HG03558 (cell line): Measurements from ENCODE around the gene RUFY1.
"Not testable (repeated sequence)": the region's sequence is repeated elsewhere in the genome, so short reads cannot be mapped to it uniquely, and the experiment has no call there.

Experiments
- ATAC-seq: cut with Tn5 transposase; IDR thresholded peaks from one replicate; pipeline ENCODE4 v1.9.1; 2021; ENCODE audit warnings: moderate number of reproducible peaks; ENCODE audit not compliant: unreplicated experiment; ENCODE audit errors: extremely low read depth

Gene RUFY1

DNA sequence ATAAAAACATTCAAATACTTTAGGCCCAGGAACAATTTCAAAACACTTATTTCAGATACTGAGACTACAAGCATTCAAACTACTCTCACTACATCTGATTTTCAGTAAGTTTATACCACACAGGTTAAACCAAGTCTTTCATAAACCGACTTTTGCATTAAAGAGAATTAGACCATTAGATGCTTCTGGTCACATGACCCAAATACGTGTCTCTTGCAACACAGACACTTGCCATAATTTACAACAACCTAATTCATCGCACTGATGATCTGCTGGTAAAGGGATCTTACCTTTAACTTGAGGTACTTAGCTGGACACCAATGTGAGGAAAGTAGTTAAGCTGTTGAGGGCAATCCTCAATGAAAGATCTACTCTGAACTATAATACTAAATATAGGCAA, 69.9 kb downstream of the RUFY1 start:
- no peak for ATAC-seq

DNA sequence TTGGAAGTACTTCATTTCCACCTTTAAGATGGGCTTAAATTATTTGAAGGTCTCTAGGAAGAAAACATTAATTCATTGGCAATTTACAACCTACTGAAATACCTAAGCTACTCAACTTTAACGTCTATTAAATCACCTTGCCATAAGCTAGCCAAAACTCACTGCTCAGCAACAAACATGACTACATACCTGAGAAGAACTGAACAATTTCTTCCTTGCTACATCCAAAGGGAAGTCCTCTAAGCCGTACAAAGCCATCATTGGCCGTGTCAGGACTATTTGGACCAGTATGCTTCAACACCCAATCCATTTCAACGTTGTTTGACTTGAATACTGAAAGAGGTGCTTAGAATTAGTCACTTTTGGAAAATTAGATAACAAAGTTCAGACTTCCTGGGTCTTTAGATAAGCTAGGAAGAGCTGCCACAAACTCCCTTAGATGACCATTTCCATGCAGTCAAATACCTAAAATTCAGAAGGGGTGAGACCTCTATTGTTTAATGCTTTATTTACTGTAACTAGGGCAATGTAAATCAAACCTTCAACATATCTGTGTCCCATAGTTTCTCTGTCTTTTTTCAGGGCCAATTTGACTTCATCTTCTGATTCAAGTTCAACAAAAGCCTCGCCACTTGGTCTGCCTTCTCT, 70.5 kb downstream of the RUFY1 start:
- no peak for ATAC-seq

DNA sequence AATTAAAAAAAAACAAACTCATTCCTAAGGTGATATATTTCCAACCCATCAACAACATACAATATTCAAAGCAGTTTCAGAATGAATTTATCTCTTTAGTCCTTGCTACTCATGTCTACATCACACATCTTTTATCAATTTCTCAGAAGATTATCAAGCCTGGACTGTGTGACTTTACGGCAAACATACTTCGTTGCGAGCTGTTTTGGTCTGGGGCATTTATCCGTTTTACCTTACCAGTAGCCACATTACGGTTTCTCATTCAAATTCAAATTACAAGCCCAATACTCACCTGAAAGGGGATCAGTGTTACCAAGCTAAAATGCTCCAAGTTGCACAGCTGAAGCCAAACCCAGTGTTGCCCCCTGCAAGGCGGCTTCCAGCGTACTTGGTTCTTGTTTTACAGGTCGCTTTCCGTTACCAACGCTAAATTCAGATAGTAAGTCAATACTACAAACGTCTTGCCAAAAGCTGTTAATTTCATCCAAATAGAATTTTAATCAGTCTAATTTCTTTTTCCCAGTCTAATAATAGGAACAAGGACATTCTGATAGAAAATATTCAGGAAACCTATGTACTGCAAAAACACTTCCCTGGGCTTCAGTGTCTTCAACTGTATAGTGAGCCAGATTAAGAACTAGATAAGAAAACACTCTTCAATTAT, 71.3 kb downstream of the RUFY1 start:
- no peak for ATAC-seq

DNA sequence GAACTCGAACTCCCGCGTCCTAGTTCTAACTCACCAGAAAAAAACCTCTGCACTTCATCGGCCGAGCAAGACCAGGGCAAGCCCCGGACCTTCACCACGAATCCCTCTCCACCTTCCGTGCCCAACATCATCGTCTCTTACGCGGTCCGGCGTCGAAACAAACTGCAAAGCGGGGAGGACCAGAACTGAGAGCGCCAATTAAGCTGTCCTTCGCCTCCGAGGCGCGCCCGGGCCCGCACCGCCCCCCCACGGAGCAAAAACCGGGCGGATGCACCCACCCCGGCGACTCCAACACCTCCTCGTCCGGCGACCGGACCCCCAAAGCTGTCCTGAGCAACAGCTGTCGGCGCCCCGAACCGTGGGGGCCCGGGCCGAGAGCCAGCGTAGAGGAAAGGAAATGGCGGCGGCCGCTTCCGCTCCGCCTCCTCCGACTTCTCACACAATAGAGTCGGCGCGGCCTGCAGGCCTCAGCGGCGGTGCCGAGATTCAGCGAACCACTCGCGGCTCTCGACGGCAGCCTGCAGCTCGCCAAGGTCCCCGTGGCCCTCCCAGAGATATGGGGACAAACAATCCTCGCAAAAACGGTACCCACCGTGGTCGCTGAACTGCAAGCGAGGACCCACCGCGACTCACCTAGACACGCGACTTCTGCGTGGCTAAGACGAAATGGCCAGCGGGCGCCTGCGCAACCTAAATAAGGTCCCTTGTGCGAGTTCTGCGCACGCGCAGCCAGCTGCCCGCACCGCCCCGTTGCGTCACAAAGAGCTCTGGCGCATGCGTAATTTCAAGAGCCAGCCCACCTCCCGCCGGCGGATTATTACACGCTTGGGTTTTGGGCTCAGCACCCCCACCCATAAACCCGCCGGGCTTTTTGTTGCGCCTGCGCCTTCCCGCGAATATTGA, 72.9 kb downstream of the RUFY1 start, which contains the start of gene HNRNPH1:
TSS of gene HNRNPH1 (minus strand) at position 669 of the 903 bp plus-strand sequence. CDS start at position 131, 538 bp downstream.
- ATAC-seq, result peak; percentile 42

DNA sequence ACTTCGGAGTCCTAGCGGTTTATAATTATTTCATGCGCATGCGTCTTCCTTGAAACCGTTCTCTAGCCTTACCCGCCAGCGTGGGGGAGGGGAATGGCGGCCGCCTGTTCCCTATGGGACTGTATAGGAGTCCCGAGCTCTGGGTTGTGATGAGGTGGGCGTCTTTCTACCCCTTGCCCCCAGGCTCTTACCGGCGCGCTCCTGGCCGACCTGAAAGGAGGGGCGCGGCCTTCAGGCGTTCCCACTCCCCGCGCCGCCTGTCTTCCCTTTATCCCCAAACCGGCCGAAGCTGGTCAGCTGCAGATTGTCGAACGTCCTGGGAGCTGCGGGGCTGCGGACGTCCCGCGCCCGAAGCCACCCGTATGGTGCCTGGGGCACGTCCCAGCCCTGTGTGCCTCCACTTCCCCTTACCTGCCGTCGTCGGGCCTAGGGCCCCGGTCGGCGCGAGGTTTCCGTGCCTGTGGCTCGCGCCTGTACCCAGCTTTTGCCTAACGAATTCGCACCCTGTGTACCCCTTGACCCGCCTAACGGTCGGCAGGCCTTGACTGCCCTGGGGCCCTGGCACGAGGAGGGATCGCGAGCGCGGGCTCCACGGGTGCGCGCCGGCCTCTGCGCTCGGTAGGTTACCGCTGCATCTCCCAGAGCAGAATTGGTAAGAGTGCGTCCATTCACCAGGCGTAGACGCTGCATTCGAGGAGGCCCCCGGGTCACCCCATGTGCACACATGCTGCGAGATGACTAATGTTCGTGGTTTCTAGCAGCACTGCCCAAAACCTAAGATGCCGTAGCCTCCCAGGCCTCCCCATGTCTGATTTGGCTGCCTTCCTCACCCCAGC, 73.8 kb downstream of the RUFY1 start:
- no peak for ATAC-seq

DNA sequence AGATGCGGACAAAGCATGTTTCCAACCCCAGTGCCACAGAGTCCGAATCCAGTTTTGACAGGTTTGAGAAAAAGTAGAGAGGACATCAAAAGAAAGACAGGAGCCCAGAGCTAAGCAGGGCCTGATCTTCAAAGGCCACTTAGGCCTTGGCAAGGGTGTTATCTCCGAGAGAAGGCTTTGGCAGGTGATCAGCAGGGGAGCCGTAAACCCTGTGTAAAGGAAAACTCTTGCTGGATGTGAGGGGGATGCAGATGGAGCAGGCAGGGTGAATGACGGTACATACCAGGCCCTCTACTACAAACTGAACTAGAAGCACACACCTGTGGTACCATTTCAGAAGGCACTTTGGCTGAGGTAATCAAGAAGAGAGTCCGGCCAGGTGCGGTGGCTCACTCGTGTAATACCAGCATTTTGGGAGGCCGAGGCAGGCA, 74.5 kb downstream of the RUFY1 start:
- ATAC-seq, result no peak

DNA sequence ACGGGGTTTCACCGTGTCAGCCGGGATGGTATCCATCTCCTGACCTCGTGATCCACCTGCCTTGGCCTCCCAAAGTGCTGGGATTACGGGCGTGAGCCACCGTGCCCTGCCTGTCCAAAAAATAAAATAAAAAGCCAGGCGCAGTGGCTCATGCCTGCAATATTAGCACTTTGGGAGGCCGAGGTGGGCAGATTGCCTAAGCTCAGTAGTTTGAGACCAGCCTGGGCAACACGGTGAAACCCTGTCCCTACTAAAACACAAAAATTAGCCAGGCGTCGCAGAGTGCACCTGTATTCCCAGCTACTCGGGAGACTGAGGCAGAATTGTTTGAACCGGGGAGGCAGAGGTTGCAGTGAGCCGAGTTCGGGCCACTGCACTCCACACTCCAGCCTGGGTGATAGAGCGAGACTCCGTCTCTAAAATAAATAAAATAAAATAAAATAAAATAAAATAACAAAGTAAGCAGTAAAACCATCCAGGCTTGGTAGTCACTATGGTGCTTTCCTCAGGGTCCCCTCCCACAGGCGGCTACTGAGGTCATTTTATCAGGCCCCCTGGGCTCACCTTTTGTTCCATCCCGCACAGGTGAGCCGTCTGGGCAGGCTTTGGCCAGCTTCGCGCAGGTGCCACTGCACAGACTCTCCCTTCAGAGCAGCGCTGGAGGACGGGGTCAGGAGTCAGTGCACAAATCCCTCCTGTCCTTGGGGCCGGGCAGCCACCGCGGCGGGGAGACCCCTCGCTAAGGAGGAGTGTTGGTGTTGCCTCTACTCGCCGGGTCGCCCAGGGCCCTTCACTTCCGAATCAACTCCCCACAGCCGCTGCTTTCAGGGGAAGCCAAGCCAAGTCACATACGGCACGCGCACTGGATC, 83.4 kb downstream of the RUFY1 start:
- peak; percentile 14 for ATAC-seq

DNA sequence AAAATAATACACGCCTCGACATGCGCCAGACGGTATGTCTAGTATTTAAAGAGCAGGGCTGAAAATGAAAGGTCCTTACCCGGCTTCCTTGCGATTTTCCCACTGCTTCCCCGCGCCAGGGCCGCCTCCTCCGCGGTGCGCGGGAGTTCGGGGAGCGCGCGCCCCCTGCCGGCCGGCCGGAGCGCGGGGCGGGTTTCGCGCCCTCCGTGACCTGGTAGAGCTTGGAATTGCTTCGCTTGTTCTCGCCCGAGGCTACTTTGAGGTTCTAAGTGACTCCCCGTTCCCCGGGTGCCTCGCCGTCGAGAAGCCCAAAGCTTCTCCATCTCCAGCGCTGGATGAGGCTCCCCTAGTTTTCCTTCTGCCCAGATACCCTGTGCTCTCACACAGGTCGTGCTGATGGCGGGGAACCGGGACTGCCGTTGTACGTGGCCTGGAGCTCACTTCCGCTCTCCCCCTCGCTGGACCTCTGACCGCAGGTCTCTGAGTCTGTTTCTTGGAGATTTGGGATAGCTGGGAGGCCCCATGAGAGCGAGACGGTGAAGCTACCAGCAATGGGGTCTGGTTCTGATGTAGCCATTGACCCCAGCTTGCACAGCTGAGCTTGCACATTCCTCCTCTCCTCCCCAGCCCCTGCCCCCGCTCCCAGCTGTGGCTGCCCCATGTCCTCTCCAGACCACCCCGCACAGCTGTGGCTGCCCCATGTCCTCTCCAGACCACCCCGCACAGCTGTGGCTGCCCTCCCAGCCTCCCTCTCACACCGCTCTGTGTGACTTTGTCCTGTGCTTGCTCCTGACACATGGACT, 84.2 kb downstream of the RUFY1 start:
- ATAC-seq, result peak; percentile 77

DNA sequence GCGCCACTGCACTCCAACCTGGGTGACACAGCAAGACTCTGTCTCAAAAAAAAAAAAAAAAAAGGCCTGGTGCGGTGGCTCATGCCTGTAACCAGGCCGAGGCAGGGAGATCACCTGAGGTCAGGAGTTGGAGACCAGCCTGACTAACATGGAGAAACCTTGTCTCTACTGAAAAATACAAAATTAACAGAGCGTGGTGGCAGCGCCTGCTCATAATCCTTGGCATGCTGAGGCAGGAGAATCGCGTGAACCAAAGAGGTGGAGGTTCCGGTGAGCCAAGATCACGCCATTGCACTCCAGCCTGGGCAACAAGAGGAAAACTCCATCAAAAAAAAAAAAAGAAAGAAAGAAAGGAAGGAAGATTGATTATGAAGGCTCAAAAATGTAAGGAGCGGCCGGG, 88.9 kb downstream of the RUFY1 start:
- ATAC-seq, result not testable (repeated sequence)

DNA sequence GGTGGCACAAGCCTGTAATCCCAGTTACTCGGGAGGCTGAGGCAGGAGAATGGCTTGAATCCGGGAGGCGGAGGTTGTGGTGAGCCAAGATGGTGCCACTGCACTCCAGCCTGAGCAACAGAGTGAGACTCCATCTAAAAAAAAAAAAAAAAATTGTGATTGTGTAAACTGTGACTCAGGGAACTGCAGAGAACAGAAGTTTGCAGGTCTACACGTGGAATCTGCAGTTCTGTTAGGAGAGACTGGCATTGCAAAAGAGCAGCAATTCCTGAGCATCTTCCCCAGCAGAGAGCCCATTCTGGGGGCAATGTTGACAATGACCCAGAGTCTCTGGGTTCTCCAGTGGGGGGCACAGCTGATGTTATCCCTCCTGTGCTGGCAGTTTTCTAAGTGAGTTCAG, 91.4 kb downstream of the RUFY1 start:
- ATAC-seq, result not testable (repeated sequence)

DNA sequence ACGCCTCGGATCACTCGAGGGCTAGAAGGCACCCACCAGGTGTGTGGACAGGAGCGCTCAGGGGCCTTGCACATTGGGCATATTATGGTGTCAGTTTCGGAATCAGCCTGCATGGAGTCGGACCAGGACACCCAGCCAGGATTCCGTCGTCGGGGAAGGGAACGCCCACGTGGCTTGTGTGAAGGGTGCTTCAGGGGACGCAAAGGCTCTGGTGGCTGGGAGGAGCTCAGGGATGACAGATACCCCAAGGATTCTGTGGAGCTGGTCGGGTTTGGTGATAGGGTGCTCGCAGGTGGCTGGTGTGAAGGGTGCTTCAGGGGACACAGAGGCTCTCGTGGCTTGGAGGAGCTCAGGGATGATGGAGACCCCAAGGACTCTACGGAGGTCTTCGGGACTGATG, 92.3 kb downstream of the RUFY1 start:
- not testable (repeated sequence) for ATAC-seq

DNA sequence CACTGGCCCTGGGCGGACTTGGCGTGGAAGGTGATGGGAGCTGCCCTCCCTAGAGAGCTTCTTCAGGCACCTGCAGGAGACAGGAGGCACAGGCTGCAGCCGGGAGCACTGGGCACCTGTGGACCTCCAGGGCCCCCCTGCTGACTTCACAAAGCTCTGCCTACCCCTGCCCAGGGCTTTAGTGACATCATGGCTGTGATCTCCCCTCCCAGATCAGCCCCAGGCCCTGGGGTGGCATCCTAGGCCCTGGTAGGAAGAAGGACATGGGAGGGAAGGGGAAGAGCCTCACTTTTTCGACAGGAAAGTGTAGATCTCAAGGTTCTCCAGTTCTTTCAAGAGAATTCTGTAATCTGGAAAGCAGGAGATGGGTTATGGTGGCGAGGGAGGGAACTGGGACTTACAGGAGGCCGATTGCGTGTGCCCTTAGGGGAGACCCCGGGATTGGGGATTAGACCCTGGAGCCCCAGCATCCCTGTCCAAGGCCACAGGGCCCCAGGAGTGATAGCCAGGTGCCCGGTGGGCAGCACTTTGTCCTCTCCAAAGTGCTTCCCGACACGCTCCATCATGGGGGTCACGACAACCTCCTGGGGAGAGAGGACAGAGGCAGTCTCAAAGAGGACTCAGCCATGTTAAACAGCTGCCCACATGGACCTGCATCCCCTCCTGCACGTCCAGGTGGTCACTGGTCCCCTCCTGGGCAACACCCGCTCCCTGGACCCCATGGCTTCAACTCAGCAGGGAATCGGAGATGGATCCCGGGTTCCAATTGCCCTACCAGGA, 93.0 kb downstream of the RUFY1 start:
- ATAC-seq, result not testable (repeated sequence)

DNA sequence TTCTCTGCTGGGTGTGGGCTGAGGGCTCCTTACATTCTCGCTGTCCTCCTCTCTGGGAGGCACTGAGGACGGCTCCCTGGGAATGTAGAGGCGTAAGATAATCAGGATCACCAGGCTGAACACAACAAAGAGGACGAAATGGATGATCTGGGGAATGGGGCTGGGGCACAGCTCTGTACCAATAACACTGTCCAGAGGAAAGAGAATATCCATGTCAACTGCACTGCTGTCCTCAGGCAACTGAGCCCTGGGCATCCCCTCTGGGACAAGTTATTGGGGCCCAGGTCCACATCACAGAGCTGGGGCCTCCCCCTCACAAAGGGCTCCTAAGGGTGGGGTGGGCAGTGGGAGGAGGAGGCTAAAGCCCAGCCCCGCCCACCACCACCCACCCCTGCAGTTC, 94.4 kb downstream of the RUFY1 start:
- not testable (repeated sequence) for ATAC-seq

DNA sequence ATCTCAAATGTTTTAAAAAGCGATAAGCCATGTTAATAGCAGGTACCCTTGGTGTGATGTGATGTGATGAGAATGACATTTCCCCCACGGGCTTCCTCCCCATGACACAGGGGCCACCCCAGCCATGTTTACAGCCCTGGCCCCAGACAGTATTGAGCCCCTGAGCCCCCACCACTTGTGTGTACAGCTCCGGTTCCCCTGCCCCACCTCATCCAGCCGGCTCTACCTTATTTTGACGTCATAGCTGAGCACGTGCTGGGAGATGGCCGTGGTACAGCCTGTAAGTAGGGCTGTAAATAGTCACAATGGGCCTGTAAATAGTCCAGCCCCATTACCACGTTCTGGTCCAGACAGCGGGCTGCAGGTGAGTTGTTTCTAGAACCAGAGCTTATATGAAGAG, 98.1 kb downstream of the RUFY1 start:
- ATAC-seq, result no peak

DNA sequence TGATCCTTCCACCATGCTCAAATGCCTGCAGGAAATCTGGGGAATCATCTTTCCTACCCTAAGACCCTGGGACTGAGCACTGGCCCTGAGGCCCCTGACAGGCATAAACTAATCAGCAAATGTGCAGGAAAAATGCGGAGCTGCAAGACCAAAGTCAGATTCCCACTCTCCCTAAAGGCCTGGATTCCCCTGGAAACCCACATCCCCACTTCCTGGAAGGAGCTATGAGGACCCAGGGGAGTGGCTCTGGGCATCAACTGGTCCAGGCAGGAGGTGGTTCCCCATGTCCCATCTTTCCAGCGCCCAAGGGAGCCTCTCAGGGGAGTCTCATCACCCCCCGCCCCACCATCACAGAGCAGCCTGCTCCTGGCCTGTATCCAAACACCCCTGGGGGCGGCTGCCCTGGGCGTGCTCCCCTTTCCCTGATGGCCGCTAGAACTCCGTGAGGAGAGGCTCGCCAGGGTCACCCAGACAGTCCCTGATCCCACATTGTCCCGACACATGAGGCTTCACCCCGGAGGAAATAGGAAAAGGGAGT, 98.9 kb downstream of the RUFY1 start:
- ATAC-seq, result not testable (repeated sequence)

DNA sequence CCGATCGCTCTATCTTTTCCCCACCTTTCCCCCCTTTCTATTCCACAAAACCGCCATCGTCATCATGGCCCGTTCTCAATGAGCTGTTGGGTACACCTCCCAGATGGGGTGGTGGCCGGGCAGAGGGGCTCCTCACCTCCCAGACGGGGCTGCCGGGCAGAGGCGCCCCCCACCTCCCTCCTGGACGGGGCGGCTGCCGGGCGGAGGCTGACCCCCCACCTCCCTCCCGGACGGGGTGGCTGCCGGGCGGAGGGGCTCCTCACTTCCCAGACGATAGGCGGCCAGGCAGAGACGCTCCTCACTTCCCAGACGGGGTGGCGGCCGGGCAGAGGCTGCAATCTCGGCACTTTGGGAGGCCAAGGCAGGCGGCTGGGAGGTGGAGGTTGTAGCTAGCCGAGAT, 99.9 kb downstream of the RUFY1 start:
- ATAC-seq, result not testable (repeated sequence)

DNA sequence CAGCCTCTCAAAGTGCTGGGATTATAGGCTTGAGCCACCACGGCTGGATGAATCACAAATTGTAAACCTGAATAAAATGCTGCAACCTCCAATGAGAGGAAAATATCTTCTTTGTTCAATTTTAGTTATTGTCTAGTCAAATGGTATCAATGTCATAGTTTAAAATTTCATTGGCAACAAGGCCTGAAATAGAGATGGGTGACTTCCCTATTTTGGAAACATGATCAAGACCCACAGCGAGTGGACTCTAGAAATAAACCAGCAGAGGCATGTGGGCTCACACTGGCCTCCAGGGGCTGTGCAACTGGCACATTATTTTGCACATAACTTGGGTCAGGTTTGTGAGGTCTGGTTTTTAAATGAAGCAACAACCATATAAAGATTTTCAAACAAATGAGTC, 102.8 kb downstream of the RUFY1 start:
- ATAC-seq, result not testable (repeated sequence)
